Effector memory CD4-positive, alpha-beta T cell (primary cell): ENCODE results near the gene WNT9B.

Experiments used
- DNase-seq, 3 donors: peaks; one replicate each; pipeline ENCODE4 v3.0.0-alpha.2; 2020
- H3K27ac ChIP-seq: 2 replicates; pipeline ENCODE4 v1.7.0; 2013; ENCODE audit warnings: mild to moderate bottlenecking, low read length, moderate library complexity; ENCODE audit not compliant: insufficient read depth, poor library complexity, severe bottlenecking
- H3K27me3 ChIP-seq: replicated peaks from 2 replicates; pipeline ENCODE4 v1.7.0; 2013; ENCODE audit warnings: mild to moderate bottlenecking, low read length; ENCODE audit not compliant: insufficient read depth, control insufficient read depth, poor library complexity, severe bottlenecking
- H3K36me3 ChIP-seq: 2 replicates; pipeline ENCODE4 v1.7.0; 2013; ENCODE audit warnings: mild to moderate bottlenecking, low read length, moderate library complexity; ENCODE audit not compliant: control insufficient read depth, insufficient read depth
- H3K4me1 ChIP-seq: 2 replicates; pipeline ENCODE4 v1.7.0; 2013; ENCODE audit warnings: low read length, mild to moderate bottlenecking; ENCODE audit not compliant: control insufficient read depth, insufficient read depth, poor library complexity, severe bottlenecking
- H3K4me3 ChIP-seq: 2 replicates; pipeline ENCODE4 v1.7.0; 2013; ENCODE audit warnings: low read length, low read depth, mild to moderate bottlenecking; ENCODE audit not compliant: insufficient read depth, poor library complexity, severe bottlenecking
- H3K9me3 ChIP-seq: 2 replicates; pipeline ENCODE4 v1.7.0; 2013; ENCODE audit warnings: mild to moderate bottlenecking, low read length, moderate library complexity; ENCODE audit not compliant: control insufficient read depth

WNT9B gene

DNA sequence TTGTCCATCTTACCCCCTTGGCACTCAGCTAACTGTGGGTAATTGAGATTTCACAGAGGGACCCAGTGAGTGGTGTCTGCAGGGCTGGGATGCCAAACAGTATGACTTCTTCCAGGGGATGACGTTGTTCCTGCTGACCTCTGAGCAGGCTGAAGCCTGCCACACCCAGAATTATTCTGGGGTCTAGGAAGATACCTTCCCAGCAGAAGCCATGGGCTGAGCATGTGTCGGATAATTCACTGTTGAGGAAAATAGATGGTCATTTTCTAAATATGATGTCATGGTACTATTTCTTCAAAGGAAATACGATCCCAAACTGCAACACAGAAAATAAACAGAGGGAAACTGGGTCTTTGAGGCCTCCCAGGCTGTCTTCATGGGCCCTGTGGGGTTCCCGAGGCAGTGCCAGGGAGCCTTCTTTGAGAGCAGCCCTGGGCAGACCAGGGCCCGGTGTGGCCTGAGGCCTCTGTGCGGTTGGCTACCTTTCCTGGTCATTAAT lies 17.4 kb downstream of the WNT9B start:
- H3K4me3 ChIP-seq, result no peak overlapping the region

DNA sequence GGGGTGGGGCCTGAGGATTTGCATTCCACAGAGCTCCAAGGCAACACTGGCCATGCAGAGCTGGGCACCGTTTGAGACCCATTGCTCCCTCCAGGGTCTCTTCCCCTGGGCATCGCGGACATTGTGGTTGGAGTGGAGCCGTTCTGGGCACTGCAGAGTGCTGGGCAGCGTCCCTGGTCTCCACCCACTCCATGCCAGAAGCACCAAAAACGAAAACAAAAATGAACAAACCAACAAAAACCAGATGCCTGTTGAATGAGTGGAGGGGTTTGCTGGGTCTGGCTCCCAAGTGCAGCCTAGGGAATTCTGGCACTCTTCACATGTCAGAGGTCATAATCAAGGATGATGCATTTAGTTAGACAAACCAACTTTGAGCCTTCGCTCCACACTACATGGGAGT lies 17.9 kb downstream of the WNT9B start:
- H3K4me3 ChIP-seq, result no peak overlapping the region
- H3K36me3 ChIP-seq, result no peaks in the 10 kb centered on the region
- H3K9me3 ChIP-seq, result no peaks in the 10 kb centered on the region
- DNase-seq, result no peak
- H3K4me1 ChIP-seq, result no peaks in the 10 kb centered on the region
- no peaks in the 10 kb centered on the region for H3K27me3 ChIP-seq
- H3K27ac ChIP-seq, result no peak overlapping the region

More for the DNA sequence above, 17.4 kb downstream of the WNT9B start:
- DNase-seq, result no peak
- Histone ChIP-seq H3K27ac (no peak overlapping the region), H3K9me3 (no peaks in the 10 kb centered on the region), H3K4me1 (no peaks in the 10 kb centered on the region), H3K27me3 (no peaks in the 10 kb centered on the region), H3K36me3 (no peaks in the 10 kb centered on the region)

DNA sequence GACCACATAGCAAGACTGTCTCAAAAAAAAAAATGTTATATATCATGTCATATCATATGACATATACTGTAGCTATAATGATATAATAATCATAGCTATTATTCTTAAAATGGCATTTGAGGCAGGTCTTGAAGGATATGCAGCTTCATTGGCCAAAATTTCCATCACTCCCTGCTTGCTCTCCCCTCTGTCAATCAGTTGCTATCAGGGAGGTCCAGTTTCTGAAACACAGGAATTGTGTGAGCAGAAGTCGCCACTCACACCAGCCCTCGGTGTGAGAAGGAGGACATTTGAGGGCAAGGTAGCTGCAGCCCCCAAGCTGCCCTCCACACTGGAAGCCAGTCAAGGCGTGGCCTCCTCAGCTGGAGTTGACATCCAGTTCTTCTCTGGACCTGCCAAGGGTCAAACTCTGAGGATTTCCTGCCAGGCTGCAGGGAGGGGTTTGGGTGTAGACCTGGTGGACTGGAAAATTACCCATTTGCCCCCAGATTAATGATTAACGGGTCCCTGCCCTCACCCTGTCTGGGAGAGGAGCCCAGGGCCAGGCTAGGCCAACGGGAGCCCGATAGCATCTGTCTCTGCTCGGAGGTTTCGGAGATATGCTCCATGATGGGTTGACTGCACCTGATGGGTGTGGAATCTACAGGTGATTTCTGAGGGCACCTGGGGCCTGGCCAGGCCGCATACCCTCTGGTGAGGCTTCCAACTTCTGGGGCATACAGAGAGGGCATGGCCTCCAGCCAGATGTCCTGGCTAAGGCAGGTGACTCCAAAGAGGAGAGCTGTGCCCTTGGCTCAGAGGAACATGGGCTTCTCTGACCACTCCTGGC lies 18.8 kb downstream of the WNT9B start:
- no peak for DNase-seq
- no peaks in the 10 kb centered on the region for H3K9me3 ChIP-seq

DNA sequence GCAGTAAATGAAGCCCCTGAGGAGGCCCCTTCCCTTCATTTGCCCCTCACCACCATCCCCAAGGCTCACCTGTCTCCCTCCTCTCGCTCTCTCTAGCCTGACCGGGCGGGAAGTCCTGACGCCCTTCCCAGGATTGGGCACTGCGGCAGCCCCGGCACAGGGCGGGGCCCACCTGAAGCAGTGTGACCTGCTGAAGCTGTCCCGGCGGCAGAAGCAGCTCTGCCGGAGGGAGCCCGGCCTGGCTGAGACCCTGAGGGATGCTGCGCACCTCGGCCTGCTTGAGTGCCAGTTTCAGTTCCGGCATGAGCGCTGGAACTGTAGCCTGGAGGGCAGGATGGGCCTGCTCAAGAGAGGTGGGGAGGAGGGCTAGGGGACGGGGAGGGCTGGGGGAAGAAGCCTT lies 21.0 kb downstream of the WNT9B start:
- no peak for DNase-seq
- H3K9me3 ChIP-seq, result no peaks in the 10 kb centered on the region
- H3K27ac ChIP-seq, result no peak overlapping the region
- no peak overlapping the region for H3K4me3 ChIP-seq
- no peaks in the 10 kb centered on the region for H3K36me3 ChIP-seq
- H3K27me3 ChIP-seq, result no peaks in the 10 kb centered on the region
- H3K4me1 ChIP-seq, result no peaks in the 10 kb centered on the region

More for the DNA sequence above, 18.8 kb downstream of the WNT9B start:
- Histone ChIP-seq H3K4me3 (no peak overlapping the region), H3K36me3 (no peaks in the 10 kb centered on the region), H3K4me1 (no peaks in the 10 kb centered on the region), H3K27ac (no peak overlapping the region), H3K27me3 (no peaks in the 10 kb centered on the region)

DNA sequence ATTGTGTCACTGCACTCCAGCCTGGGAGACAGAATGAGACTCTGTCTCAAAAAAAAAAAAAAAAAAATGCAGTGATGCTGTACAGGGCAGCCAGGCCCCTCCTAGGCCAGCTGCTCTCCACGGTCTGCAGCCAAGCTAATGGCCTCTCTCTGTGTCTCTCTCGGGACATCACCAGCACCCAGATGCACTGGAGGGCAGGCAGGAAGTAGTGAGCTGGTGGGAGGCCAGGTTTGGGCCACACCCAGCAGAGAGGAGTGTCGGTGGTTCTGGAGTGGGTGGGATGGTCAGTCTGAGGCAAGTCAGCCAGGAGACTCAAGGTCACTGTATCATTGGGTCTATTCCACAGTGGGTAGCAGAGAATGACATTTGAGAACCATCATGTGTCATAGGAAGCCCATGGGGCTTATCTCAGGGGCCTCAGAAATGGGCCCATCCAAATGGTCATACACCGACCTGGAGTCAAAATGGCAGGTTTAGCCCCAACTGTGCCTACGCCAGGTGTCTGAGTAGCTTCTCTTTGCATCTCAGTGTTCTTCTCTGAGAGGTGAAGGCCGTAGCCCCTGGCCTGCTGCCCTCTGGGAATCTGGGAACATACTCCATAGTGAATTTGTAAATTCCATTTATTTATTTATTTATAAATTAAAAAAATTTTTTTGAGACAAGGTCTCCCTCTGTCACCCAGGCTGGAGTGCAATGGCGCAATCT lies 22.7 kb downstream of the WNT9B start:
- Histone ChIP-seq H3K4me3 (no peak overlapping the region), H3K27me3 (no peaks in the 10 kb centered on the region)
- DNase-seq, result no peak

GRCh38 chr17:46874906-46875305 lies 23.5 kb downstream of the WNT9B start:
- H3K4me3 ChIP-seq, result no peak overlapping the region
- H3K27me3 ChIP-seq, result no peaks in the 10 kb centered on the region
- no peak overlapping the region for H3K27ac ChIP-seq
- no peaks in the 10 kb centered on the region for H3K36me3 ChIP-seq
- no peak for DNase-seq
- no peaks in the 10 kb centered on the region for H3K9me3 ChIP-seq
- no peaks in the 10 kb centered on the region for H3K4me1 ChIP-seq

More for the DNA sequence above, 22.7 kb downstream of the WNT9B start:
- H3K36me3 ChIP-seq, result no peaks in the 10 kb centered on the region
- H3K9me3 ChIP-seq, result no peaks in the 10 kb centered on the region
- H3K27ac ChIP-seq, result no peak overlapping the region
- H3K4me1 ChIP-seq, result no peaks in the 10 kb centered on the region

DNA sequence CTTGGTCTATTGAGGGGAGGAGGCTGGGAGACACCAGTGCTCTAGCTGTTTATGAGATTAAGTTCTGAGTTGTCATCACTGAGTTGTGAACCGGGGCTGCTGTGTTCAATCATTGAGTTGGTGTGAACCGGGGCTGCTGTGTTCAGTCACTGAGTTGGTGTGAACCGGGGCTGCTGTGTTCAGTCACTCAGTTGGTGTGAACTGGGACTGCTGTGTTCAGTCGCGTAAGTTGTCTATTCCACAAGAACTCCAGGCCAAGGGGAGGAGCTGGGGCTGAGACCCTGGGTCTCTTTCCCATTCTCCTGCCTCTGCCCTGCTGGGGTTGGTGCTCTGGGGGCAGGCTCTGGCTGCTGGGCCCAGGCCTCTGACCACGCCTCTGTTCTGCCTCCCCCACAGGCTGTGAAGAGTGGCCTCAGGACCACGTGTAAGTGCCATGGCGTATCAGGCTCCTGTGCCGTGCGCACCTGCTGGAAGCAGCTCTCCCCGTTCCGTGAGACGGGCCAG lies 24.5 kb downstream of the WNT9B start:
- no peak overlapping the region for H3K27ac ChIP-seq
- no peaks in the 10 kb centered on the region for H3K9me3 ChIP-seq
- no peak for DNase-seq
- no peak overlapping the region for H3K4me3 ChIP-seq
- no peaks in the 10 kb centered on the region for H3K36me3 ChIP-seq
- no peaks in the 10 kb centered on the region for H3K27me3 ChIP-seq
- H3K4me1 ChIP-seq, result no peaks in the 10 kb centered on the region

DNA sequence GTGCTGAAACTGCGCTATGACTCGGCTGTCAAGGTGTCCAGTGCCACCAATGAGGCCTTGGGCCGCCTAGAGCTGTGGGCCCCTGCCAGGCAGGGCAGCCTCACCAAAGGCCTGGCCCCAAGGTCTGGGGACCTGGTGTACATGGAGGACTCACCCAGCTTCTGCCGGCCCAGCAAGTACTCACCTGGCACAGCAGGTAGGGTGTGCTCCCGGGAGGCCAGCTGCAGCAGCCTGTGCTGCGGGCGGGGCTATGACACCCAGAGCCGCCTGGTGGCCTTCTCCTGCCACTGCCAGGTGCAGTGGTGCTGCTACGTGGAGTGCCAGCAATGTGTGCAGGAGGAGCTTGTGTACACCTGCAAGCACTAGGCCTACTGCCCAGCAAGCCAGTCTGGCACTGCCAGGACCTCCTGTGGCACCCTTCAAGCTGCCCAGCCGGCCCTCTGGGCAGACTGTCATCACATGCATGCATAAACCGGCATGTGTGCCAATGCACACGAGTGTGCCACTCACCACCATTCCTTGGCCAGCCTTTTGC lies 25.0 kb downstream of the WNT9B start:
- Histone ChIP-seq H3K4me1 (no peaks in the 10 kb centered on the region), H3K36me3 (no peaks in the 10 kb centered on the region), H3K27me3 (no peaks in the 10 kb centered on the region), H3K9me3 (no peaks in the 10 kb centered on the region), H3K4me3 (no peak overlapping the region), H3K27ac (no peak overlapping the region)
- no peak for DNase-seq

DNA sequence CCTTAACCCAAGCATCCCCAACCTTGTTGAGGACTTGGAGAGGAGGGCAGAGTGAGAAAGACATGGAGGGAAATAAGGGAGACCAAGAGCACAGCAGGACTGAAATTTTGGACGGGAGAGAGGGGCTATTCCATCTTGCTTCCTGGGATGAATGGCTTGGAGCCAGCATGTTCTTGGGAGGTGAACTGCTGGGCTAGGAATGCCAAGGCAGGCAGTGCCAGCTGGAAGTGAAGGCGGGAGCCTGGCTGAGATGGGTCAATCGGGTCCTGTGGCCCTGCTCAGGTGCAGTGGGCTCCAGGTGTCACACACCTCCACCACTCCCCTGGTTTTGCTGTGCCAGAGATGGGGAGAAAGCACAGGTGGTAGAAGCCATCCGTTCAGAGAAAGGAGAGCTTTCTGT lies 25.5 kb downstream of the WNT9B start:
- H3K36me3 ChIP-seq, result no peaks in the 10 kb centered on the region
- no peak overlapping the region for H3K4me3 ChIP-seq
- no peaks in the 10 kb centered on the region for H3K27me3 ChIP-seq
- no peak for DNase-seq
- H3K4me1 ChIP-seq, result no peaks in the 10 kb centered on the region
- H3K9me3 ChIP-seq, result no peaks in the 10 kb centered on the region
- no peak overlapping the region for H3K27ac ChIP-seq

- Histone ChIP-seq H3K4me3 (no peak overlapping the region), H3K9me3 (no peaks in the 10 kb centered on the region), H3K4me1 (no peaks in the 10 kb centered on the region), H3K27ac (no peak overlapping the region), H3K27me3 (no peaks in the 10 kb centered on the region), H3K36me3 (no peaks in the 10 kb centered on the region)
- no peak for DNase-seq
Observed at GRCh38 chr17:46877466-46877865, 26.1 kb downstream of the WNT9B start.
